Retina (tissue), 1 donor: Measurements from ENCODE around the gene LYPD6B.
A peak's percentile ranks its signal among the peaks of the same experiment; 100 is the strongest.

Source experiments
- DNase-seq: peaks from one replicate; pipeline ENCODE4 v3.0.0-alpha.2; 2016

The LYPD6B gene

DNA sequence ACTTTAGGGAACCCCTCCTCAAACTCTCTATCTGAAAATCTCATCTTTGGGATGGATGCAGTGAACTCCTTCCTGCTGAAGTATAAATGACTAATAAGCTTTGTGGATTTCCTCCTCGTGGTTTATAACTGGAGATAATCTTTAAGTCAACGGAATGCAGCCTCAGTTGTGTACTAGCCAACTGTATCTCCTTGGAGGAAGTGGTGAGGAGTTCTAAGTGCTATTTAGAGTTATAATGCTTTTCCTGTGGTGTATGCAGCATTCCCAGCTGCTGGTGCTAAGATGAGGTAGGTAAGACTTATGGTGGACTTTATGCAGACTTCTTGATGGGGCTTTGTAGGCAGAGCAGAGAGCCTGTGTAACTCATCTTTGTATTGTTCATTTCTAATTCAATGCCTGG, 90.9 kb downstream of the LYPD6B start:
- no peak for DNase-seq

DNA sequence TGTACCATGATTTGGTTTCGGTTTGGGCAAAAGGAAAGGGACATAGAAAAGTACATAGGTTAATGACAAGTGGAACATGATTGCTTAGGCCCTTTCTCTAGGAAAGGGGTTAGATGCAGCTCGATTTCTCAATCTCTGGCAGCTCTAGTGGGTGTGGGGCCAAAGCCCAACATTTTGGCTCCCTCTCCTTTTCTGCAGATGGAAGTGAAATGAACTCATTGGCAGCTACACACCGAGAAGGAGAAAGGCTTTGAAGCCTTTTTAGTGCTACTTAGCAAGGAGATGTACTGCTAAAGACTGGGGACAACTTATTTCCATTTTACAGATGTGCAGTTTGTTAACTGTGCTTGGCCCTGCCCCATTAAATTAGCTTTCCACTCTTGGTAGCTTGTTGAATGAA, 93.8 kb downstream of the LYPD6B start:
- no peak for DNase-seq

DNA sequence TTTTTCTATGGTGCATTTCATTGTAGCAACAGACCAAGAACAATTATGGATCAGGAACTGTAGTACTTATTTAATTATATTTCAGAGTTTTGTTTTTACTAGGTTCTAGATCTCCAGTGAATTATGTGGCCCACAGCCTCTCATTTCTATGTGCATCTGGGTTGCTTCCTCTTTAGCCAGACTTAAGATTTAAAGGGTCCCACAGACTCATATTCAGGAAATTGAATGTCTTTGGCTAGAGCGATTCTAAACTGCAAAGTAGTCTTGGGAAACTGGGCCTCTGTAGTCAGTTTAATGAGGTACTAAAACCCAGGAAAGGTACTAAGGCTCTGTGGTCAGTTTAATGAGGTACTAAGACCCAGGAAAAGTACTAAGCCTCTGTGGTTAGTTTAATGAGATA, 94.4 kb downstream of the LYPD6B start:
- no peak for DNase-seq

GRCh38 chr2:149134335-149134923, 95.9 kb downstream of the LYPD6B start:
- DNase-seq = no peak

DNA sequence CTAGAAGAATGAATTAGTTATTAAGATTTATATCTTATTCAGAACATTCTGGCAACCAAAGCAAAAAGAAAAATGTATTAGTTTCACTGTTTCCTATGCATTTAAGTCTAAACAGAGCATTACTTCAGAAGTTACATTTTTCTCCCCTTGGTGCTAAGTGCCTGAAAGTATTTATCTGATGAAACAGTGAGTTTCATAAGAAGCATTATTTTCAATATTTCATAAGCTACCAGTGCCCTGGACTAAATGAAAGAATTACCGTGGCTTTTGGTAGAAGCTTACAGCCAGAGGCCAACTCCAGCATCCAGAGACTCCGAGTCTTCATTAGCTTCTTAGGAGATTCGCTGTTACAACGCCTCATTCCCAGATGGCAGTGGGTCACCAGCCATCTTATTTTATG, 97.6 kb downstream of the LYPD6B start:
- DNase-seq = no peak

DNA sequence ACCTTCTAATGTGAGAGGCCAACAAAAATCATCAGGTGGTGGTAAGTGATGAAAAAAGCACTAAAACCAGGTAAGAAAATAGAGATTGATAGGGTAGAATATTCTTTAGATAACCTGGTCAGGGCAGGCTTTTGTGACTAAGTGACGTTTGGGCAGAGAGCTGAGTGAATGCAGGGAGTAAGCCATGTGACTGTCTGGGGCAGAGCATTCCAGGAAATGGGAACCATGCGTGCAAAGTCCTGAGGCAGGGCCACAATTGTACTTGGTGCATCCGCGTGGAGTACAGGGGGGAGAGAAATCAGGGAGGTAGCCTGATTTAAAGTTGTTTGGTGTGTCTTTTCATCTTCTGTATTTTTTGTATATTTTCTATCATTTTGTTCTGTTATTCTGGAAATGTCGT, 102.5 kb downstream of the LYPD6B start:
- no peak for DNase-seq

GRCh38 chr2:149143734-149144133, 105.2 kb downstream of the LYPD6B start:
- DNase-seq = no peak

- DNase-seq = no peak
Observed at GRCh38 chr2:149145314-149146295, 107.1 kb downstream of the LYPD6B start.

GRCh38 chr2:149146876-149147275, 108.4 kb downstream of the LYPD6B start:
- no peak for DNase-seq

DNA sequence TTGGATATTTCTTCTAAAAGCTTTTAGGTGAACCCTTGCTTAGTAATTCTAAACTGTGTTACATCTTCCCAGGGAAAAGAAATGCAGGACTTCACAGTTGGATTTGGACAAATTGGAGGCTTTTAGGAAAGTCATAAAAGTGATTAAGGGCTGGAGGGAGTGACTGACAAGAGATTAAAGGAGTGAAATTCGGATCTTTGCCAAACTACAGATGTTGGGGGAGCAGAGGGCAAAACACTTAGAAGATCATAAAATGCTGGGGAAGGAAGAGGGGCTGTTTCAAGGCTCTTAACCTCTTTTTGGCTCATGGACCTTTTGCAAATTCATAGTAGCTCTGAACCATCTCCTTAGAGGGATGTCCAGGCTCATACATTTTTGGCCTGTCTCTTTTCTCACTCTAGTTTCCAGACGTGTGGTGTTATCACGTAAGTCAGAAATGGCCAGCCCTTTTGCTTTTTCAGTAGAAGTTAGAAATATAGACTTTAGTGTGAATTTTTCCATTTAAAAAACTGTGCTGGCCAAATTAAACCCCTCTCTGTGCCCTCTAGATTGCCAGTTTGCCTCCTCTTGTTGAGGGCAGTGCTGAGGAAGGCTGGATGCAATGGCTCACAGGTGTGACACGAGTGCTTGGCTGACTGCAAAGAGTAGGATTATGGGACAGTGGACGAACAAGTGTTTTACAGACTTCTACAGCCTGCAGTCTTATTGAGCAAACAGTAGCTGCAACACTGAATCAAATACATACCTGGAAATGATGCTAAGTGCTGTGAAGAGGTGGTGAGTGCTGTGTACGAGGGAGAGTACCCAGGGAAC, 109.9 kb downstream of the LYPD6B start:
- no peak for DNase-seq

GRCh38 chr2:149149007-149149297, 110.5 kb downstream of the LYPD6B start:
- no peak for DNase-seq

- no peak for DNase-seq
Observed at GRCh38 chr2:149152469-149152953, 114.0 kb downstream of the LYPD6B start.

DNA sequence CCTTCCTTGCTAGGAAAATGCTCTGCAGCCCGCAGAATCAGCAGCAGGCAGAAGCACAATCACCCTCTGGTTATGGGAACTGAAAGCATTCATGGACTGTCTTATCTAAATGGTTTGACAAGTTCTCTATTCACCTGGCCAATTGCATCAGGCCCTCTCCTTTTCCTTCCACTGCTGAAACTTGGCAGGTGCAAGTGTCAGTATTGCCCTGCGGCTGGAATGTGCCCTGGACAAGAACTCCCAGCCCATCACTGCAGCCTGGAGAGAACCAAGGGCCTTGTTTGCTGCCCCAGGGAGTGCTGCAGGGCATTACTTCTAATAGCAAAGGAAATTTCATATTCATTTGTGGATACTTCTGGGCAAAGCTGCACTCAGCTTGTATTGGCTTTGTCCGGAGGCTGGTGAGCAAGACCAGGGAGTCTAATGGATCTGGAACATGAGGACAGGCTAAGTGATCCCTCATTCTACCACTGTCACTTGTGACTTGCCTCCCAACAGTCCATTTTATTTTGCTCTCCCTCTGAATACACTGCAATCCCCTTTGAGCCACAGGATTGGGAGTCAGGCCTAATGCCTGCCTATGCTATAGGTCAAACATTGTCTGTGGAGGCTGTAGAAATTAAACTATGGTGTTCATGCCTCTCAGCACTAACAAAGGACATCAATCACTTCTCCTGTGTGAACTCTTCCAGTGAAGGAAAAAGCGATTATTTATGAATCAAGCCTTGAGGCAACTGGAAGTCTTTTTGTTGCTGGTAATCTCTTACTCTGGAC, 116.9 kb downstream of the LYPD6B start:
- DNase-seq = peak; percentile 43

DNA sequence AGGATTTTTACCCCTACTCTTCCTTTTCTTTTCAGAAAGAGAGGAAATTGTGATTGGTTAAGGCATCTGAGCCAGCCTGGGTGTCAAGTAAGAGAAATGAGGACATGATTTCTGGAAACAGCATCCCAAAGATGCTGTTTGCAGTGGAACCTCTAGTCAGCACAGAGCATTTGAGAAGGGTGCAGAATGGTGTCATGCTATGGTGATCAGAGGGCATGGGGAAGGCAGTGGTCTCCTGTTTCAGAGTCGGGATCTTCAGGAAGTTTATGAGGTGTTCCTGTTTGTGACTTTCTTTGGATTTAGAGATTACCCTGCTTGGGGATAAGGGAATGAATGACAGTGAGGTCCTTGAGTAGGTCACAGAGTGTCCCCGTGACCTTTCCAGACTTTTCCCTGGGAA, 117.5 kb downstream of the LYPD6B start:
- DNase-seq = no peak

DNA sequence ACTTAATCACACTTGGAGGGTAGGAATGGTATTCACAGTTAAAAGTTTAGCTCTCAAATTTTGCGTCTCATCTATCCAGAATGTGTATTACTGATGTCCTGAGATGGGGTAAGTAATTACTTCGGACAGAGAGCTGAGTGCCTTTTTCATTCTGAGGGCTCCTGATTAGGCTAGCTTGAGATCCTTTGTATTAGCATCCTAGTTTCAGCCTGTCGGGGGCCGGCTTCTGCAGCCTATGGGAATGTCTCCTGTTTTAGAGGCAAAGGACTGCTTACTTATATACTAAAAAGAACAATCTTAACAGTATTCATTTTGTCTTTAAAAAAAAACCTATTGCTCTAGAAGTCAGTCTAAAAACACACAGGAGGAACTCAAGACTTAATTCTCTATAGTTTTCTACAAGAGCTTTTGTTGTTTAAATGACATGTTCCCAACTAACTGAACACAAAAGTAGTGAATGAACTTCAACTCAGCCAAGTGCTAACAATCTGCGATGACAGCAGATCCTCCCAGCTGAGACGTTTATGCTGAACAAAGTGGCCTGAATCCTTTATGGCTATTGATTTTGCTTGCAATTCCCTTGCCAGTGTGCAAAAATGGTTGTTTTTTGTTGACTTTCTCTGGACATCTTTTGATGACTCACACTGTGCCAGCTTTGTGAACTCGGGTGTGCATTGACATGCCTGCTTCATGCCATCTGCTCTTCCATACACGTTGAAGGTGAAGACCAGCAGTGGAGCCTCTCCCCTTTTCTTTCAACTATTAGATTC, 118.7 kb downstream of the LYPD6B start:
- peak; percentile 74 for DNase-seq

DNA sequence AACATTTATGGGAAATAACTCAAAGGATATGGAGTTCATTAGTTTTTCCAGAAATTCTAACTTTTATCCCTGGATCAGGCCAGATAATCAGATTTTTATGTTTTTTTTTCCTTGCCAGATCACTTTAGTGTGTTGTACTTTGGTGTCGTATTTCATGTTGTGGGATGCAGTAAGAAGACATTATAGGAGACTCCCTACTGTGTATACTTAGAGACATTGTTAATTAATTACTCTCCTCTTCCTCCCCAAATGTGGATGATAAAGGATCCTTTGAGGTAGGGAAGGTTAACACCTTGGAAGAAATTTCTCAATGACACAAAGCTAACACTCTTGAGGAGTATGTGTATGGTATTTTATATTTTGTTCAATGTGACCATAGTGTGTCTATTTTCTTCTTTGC, 120.5 kb downstream of the LYPD6B start:
- no peak for DNase-seq

- DNase-seq = no peak
Observed at GRCh38 chr2:149160195-149160594, 121.7 kb downstream of the LYPD6B start.

DNA sequence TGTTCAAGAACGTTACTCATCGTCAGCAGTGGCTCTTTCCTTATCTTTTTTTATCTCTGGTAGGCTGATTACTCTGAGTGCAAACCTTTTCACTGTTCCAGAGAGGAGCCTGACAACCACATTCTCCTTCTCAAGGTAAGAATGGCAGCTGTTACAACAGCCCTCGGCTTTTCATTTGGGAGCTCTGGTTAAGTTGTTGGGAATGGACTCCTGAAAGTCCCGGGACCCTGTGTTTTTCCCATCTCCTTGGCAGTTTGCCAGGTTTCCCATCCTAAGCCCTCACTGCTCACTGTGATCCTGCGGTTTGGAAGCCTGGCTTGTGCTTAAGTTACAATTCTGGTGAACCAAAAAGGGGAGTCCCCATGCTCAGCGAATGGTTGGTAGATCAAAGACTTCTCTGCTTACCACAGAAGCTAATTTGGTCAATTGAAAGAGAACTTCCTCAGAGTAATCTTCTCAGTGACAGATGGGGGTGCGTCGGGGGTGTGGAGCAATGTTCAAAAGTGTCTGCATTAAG, 122.3 kb downstream of the LYPD6B start:
- no peak for DNase-seq

DNA sequence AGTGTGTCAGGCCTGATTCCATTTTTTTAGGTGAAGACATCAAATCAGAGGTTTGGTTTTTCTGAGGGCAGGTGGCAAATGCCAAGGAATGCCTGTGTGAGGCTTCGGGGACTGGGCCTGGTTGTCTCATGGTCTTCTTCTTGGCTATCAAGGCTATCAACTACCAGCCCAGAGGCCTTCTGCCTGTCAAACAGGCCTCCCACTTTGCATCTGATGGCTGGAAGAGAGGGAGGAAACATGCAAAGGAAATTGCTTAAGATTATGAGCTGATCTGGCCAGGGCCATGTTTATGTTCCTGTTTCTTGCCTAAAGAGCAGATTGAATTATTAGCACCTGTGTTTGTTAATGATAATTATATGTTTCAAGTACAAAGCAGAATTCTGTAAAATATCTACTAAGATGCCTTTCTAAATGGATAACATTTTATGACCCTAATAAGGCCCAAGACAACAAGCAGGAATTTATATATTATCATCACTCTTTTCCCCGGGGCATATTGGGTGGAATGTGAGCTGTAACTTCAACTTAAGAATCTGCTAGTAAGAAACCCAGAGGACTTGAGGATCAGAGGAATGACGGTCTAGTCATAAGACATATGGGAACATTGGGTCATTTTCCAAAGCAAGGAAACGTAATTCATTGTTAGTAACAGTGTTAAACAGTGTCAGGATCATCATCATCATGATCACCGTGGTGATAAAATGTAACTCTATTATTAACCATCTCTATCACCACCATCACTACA, 123.2 kb downstream of the LYPD6B start:
- DNase-seq = no peak

GRCh38 chr2:149164296-149164695, 125.8 kb downstream of the LYPD6B start:
- no peak for DNase-seq

- DNase-seq = no peak
Observed at GRCh38 chr2:149164827-149165226, 126.3 kb downstream of the LYPD6B start.
